NCI-H1694 (cell line): Measurements from ENCODE around the gene ETFA.
"Not testable (repeated sequence)": the region's sequence is repeated elsewhere in the genome, so short reads cannot be mapped to it uniquely, and the experiment has no call there.

Experiments
- DNase-seq: peaks from one replicate; lab custom pipeline; 2025; lab: John Stamatoyannopoulos, UW

Gene ETFA

DNA sequence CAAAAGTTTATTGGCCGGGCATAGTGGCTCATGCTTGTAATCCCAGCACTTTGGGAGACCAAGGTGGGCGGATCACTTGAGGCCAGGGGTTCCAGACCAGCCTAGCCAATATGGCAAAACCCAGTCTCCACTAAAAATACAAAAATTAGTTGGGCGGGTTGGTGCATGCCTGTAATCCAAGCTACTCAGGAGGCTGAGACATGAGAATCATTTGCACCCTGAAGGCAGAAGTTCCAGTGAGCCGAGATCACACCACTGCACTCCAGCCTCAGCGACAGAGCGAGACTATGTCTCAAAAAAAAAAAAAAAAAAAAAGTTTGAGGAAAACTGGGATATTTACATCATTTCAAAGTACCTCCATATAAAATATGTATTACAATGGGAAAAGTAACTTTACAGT is 40.4 kb downstream of the ETFA start:
- no peak for DNase-seq

DNA sequence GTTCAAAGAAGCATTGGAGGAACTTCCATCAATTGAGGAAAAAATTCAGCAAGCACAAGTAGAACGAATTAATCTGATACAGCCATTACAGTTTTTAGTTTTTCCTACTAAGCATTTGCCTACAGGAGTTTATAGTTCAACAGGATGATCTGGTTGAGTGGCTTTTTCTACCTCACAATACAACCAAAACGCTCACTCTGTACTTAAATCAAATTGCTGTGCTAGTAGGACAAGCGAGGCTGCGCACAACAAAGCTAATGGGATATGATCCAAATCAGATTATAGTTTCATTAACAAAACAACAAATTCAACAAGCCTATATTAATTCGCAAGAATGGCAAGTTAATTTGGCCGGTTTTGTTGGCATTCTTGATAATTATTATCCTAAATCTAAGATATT is 44.2 kb downstream of the ETFA start:
- no peak for DNase-seq

DNA sequence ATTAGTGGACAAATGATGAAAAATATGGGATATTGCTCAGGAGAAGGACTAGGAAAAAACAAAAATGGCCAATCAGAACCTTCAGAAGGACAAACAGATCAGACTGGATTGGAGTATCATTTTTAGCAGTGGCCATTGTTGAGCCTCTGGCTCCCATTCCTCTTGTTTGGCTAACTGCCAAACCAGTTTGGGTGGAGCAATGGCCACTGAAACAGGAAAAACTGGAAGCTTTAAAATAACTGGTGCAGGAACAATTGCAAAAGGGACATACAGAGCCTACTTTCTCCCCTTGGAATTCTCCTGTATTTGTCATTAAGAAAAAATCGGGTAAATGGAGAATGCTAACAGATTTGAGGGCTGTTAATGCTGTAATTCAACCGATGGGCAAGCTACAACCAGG is 45.5 kb downstream of the ETFA start:
- not testable (repeated sequence) for DNase-seq

DNA sequence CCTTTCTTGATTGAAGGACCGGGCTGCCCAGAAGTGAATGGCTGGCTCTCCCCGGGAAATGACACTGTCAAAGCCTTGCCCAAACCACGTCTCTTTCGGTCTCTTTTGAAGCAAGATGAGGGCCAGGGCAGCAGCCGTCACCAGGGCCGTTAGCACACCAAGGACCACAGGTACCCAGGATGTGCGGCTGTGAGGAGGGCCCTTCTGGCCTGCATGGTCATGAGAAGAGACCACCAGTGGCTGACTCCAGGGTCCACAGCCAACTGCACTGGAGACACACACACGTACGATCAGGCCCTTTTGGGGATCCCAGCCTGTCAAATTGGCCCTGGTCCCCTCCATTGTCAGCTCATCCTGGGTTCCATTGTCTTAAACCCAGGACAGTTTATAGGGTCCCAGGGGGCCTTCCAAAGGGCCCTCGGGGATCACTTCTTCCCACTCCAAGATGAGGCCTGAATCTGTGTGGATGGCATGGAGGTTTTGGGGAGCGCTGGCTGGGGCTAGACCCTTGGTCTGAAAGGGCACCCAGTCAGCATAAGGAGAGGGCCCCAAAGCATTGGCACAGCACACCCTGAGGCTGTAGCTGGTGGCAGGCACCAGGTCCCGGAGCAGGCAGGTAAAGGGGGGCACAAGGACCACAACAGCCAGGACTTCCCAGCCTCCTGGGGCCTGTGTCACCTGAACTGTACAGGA is 50.9 kb downstream of the ETFA start:
- DNase-seq = no peak

DNA sequence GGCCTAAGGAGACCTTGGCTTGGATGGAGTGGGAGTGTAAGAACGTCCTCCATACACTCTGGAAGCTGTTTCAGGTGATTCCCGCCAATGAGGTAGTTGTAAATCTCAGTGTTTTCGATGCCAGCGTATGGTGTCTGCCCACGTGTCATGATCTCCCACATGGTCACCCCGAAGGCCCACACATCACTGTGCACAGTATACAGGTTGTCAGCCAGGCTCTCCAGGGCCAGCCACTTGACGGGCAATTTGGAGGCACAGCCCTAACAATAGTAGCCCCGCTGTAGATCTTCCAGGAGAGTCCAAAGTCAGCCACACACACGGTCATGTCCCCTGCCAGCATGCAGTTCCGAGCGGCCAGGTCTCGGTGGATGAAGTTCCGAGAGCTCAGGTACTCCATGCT is 51.9 kb downstream of the ETFA start:
- DNase-seq = no peak

DNA sequence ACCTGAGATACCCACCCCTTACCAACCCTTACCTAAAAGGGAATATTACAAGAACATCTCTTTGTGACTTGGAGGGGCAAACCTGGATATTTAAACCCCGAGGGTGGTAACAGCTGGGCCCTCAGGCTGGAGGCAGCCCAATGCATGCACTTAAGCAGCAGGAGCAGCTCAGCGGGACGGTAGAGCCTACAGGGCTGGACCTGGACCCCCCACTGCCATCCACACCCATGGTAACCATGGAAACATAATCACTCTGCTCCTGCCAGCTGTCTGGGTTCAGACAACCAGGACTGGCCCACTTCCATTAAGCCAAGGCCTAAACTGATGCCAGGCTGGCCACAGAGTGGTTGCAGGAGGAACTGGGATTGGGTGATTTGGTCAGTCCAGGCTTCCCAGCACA is 52.8 kb downstream of the ETFA start:
- DNase-seq = no peak

DNA sequence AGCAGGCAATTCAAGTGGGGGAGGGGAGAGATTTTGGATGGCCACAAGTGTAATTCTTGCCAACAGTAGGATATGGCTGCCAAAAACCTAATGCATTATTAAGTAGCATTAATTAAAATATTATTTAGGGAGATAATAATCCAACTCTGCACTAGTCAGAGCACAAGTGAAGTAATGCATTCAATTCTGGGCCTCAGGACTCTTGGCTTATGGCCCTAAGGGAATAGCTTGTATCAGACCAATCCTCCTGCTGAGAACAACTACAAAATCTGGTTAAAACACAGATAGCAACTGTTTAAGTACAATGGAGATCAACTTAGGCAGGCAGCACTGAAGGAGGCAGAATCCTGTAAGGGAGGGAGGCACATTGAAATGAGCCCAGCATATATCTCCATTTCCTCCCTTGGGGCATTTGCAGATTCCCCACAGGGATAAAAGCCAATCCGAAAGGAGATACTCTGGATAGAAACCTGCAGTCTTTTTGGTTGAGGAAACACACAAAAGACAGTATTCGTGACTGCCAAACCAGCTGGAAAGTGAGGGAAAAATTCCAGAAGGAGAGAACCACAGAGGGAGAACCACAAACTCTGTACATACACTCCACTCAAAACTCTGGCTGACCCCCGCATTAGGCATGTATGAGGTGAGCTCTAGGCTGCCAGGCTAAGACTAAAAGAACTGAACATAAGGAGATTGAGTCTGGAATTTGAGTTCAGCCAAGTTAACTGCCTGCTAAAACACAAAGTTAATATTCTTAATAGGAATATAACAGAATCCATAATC is 57.4 kb downstream of the ETFA start:
- no peak for DNase-seq

DNA sequence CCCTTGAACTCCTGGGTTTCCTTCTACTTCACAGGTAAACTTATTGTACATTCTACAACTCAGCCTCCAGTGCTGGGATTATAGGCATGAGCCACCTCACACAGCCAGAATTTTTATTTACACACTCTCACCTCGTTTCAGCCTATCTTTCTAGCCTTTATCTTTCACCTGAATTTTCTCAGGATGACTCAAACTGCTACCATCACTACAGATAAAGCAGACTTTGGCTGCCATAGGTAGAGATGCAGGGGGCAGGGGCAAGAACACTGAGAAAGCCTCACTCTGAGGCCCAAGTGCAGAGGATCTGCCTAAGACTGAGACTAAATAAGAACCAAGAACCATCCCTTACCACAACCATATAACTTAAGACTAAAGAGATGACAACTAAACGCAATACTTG is 59.0 kb downstream of the ETFA start:
- no peak for DNase-seq

DNA sequence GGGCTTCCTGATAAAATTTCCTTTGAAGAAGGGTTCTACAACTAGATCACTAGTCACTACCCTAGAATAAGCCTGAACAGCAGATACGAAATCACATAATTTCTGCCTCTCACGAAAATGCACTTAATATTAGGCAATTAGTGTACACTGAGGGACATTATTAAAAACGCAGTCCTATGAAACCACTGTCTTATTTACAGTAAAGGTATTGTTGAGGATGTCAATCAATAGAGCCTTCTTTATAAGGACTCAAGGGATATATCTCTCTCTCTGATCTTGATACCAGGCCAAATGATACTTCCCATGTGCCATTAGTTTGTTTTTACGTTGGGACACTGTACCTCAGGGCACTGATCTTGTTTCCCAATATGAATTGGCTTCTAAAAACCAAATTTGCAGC is 59.6 kb downstream of the ETFA start:
- DNase-seq = no peak

DNA sequence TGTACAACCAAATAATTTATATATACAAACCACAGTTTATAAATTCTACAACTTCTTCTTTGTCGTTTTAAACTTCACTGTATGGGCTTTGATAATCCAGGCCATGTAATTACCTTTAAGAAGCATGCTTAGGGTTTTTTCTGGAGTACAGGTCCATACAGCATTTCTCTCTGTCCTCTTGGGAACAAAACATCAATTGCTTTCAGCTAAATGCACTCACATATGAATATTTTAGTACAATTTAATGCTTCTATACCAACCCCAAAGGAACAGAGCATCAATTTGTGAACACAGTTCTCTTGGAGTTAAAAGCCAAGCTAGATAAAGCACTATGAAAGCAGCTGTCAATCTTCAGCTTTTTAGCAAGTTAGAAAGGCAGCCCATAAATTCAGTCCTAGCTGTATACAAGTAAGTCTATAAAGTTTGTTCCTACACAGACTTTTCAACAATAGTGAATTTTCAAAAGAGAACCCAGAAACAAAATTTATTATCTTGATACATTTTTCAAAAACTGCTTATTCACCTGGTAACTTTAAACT is 66.1 kb downstream of the ETFA start:
- no peak for DNase-seq

DNA sequence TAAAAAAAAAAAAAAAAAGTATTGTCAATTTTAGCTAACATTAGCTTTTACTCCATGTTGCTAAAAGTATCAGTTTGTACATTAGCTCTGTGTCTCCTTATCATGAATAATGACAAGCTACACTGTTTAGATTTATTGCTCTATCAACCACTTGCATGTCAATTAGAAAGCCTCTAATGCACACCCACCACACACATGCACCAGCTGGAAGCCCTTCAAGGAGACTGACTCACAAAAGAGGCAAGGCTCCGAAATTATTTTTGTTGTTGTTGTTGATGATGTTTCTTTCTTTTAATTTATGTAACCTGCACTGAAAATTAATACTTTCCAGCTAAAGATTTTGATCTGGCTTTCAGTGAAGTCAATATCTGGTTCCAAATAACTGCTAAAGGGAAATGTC is 71.5 kb downstream of the ETFA start:
- DNase-seq = no peak

DNA sequence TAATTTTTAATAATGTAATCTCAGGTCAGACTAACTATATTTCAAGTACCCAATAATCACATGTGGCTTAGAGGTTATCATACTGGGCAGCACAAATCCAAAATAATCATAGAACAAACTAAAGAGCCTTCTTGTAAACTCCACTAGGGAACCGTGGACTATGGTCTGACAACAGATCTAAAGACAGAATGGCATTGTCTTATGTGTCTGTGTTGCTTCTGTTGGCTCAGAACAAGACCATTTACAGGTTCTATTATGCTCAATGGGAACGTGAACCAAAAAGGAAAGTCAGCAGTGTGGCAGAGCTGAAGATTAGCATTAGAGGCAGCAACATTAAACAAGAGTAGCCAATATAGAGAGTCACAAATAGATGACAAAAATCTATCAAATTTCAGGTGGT is 74.9 kb downstream of the ETFA start:
- no peak for DNase-seq

DNA sequence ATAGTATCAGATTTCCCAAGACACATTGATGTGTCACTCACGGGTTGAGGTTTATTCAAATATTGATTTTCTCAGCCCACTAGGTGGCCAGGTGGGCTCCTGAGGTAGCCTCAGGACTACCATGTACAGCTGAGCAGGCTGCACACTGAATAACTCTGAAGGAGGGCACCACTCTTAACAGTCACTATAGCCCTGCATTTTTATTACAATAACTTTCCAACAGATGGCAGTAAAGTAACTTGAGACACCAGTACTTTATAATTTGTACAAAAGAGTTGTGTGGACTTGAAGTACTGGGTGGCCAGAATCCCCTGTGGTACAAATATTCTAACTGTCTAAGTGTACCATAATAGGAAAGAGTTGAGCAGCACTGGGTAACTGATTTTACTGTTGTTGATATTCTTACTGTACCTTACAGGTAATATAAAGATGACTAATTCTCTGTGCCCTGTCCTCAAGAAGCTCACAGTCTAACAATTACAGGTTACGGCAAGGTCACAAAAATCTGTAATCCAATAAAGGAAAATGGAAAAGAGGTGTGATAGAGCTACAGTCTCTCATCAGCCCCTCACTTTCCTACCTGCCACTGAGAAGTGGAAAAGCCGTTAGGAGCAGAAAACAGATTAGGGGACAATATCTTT is 76.0 kb downstream of the ETFA start:
- DNase-seq = peak; percentile 54

DNA sequence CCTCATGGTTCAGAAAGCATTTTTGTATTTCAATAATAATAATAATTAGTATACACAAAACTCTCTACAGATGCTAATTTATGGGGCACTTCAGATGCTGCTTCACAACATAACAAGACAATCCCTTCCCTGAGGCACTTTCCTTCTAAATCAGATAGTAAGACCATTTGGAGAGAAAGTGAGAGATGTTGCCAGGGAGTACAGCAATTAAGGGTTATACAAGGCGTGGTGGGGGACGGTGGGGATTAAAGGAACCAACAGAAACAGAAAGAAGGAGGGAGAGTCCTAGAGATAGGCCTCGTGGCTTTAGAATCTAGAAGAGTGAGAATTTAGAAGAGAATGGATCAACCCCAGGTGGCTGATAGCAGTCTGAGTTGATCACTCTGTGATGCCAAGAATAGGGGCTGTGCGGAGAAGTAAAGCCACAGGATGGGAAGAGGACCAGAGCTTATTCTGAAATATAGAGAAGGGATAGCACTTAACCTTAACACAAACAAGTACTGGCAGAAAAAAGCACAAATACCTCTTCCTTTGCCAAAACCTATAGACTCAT is 76.9 kb downstream of the ETFA start:
- no peak for DNase-seq

DNA sequence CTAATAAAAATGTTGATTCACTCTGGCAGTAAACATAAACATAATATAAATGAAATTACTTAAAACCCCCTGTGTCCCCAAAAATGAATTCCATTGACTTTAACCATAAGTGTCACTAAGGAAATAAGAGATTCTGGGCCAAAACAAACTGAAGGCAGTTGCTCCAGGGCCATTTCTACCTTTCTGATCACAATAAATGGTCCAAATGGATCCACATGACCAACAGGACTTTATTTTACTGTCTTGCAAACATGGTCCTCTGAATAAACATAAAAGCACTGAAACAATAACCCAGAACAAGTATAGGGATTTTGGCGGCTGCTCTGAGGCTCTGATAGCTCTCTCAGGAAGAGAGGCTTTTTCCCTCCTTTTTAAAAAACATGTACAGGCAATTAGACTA is 77.3 kb downstream of the ETFA start:
- no peak for DNase-seq

DNA sequence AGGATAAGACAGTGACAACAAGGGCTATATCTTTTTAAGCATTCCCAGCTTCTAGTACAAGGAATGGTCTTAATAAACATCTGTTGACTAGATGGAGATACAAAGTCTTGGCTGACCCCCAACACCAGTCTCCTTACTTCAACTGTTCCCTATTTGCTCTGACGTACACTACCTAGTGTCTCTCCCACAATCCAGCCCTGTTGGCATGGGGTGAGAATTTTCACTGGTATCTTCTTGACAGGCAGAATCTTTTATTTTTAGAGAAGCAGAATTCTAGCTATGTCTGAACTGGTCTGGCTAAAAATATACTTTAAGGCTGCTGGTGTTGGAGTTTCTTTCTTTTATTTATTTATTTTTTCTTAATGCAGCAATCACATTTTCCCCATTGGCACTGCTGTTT is 82.0 kb downstream of the ETFA start:
- DNase-seq = no peak

DNA sequence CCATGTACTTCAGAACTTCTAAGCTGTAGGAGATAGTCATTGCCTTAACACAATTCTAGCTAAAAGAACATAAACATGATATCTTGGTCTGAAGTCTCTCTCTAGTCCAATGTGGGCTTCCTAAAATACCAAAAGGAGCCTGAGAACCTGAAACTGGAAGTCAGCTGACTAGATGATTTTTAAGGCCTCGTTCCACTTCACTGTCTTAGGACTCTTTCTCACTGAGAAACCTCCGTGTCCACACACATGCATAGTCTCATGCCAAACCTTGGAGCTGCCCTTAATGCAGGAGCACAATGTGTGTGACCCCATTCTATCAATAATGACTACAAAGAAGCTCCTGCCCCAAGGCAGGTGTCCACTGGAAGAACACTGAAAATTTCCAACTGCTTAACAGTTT is 87.7 kb downstream of the ETFA start:
- DNase-seq = no peak

DNA sequence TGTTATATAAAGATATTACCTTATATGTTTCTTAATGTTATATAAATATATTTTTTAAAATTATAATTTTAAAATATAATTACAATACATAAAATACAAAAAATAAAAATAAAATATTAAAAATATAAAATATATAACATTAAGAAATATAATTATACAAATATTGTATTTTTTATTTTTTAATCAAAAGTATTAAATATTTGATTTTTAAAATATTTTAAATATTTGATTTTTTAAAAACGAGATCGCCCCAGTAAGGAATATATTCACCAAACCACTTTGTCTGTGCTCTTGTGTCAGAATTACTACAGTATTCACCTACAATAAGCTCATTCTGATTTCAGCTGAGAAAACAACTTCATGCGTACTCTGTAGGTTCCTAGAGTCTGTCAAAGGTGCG is 89.1 kb downstream of the ETFA start:
- no peak for DNase-seq

DNA sequence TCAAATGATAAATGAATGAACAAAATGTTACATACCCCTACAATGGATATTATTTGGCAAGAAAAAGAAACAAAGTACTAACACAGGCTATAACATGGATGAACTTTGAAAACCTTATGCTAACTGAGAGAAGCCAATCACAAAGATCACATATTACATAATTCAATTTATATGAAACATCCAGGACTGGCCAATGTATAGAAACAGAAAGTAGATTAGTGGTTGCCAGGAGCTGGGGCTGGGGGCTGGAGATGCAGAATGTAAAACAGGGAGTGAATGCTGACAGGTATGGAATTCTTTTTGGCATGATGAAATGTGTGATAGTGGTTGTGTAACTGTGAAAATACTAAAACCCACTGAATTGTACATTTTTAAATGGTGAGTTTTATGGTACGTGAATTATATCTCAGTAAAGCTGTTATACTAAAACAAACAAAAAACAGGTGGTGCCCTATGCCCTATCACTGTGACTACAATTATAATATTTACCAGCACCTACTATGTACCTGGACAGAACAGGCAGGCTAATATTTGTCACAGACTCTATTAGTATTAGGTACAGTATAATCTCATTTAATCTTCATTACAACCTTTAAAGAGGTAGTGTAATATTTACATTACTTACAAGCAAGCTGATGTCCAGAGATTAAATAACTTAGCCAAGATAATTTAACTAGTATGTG is 90.0 kb downstream of the ETFA start:
- DNase-seq = no peak

DNA sequence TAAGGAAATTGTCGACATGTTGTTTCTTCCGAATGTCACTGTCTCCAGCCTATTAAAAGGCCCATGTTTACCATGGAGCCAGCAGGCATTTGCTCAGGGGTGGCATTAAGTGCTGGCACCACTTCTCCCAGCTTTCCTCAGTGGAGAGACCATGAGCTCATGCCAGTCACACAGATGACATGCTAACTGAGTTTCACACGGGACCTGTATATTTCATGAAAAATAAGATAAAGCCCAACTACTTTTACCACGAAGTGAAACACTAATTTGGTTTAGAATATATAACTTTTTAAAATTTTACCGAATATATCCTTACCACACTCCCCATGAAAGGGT is 93.4 kb downstream of the ETFA start:
- DNase-seq = no peak

DNA sequence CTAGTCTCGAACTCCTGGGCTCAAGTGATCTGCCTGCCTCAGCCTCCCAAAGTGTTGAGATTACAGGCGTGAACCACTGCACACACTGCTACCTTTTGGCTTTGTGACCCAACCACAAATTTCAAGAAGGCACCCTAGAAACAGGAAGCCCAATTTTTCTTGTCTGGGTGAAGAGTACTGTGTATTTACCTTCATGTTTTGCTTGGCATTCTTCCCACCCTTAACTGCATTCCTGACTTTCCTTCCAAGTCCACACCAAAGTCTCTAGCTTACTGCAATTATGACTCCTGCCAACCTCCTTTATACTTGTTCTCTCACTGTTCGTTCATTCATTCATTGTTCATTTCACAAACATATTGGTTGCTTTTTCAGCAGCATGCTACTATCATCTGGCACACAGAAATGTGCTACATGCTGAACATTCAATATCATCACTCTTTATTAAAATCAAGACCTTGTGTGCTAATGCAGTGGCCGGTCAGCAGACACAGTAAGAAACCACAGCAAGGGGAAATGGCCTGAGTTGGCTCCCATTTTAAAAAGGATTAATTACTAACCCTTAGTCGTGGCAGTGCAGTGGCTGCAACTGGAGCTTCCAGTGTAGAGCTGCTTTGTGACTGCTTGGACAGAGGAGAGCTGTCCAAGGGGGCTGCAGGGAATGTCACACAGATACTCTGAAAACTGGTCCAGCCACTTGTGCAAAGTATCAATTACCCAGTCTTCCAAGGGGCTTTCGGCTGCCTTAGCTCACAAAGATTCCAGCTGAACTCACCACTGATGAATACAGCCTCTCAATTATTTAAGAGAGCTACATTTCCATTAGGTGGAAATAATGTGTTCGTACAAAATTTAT is 94.0 kb downstream of the ETFA start:
- DNase-seq = no peak
